H1 (cell line): ENCODE data around the gene BSN. TPM values are rescaled to one million over a fixed set of nuclear protein-coding genes. Genes with fewer than 3 reads are reported as not detected.
"Not testable (repeated sequence)": the region's sequence is repeated elsewhere in the genome, so short reads cannot be mapped to it uniquely, and the experiment has no call there.

Experiments
- CTCF ChIA-PET: fragments of 300-600 bp; sonication (Branson Sonifier 250); formaldehyde crosslinking; loops from one replicate; lab custom pipeline; 2021; ENCODE audit not compliant: partially characterized antibody; lab: Charles Lee
- POLR2A ChIA-PET: fragments of 300-600 bp; sonication (Branson Sonifier 250); formaldehyde crosslinking; loops from one replicate; lab custom pipeline; 2021; ENCODE audit warnings: inconsistent platforms; ENCODE audit not compliant: partially characterized antibody; lab: Charles Lee
- DNase-seq, 2 experiments: peaks; one replicate each; pipeline versions ENCODE4 v3.0.0 to v3.0.0-alpha.2; 2010 to 2022; ENCODE audit warnings: low spot score in 2 of 2, low read depth in 1 of 2, mixed read lengths in 1 of 2
- FAIRE-seq: peaks from 2 replicates; lab custom pipeline; 2011; peaks lifted over from hg19 to GRCh38; lab: Jason Lieb, UNC
- H2AFZ ChIP-seq: 2 replicates; pipeline ENCODE4 v1.8.1; 2012; ENCODE audit warnings: low read length, inconsistent platforms
- H2AK5ac ChIP-seq: 2 replicates; pipeline ENCODE4 v1.6.1; 2013; ENCODE audit warnings: low read depth, low read length
- H2BK120ac ChIP-seq: replicated peaks from 2 replicates; pipeline ENCODE3; 2013; ENCODE audit warnings: low read depth, low read length, inconsistent platforms
- H2BK12ac ChIP-seq: 2 replicates; pipeline ENCODE4 v1.6.1; 2013; ENCODE audit warnings: low read depth, low read length
- H2BK15ac ChIP-seq: 2 replicates; pipeline ENCODE4 v1.6.1; 2013; ENCODE audit warnings: low read length
- H2BK20ac ChIP-seq: 2 replicates; pipeline ENCODE4 v1.6.1; 2013; ENCODE audit warnings: low read length
- H2BK5ac ChIP-seq: 2 replicates; pipeline ENCODE4 v1.6.1; 2013; ENCODE audit warnings: low read depth, low read length
- H3K14ac ChIP-seq: 2 replicates; pipeline ENCODE4 v1.6.1; 2013; ENCODE audit warnings: inconsistent platforms; ENCODE audit not compliant: insufficient read length
- H3K18ac ChIP-seq: 2 replicates; pipeline ENCODE4 v1.6.1; 2013; ENCODE audit warnings: low read length; ENCODE audit errors: extremely low read depth
- H3K23ac ChIP-seq: 2 replicates; pipeline ENCODE4 v1.6.1; 2013; ENCODE audit warnings: inconsistent platforms; ENCODE audit not compliant: insufficient read length
- H3K23me2 ChIP-seq: 2 replicates; pipeline ENCODE4 v1.6.1; 2013; ENCODE audit warnings: low read depth, low read length
- H3K27ac ChIP-seq: 2 replicates; pipeline ENCODE4 v1.6.1; 2011; ENCODE audit warnings: low read depth, low read length, inconsistent platforms
- H3K27me3 ChIP-seq, 4 experiments: replicated peaks in 1 of 4; 1 replicate in 1 of 4; 2 replicates in 3 of 4; pipeline versions ENCODE4 v1.6.1 to v1.8.1; 2011 to 2013; ENCODE audit warnings: low read length in 3 of 4, mild to moderate bottlenecking in 3 of 4, inconsistent platforms in 2 of 4, mixed read lengths in 2 of 4, moderate library complexity in 1 of 4; ENCODE audit not compliant: control insufficient read depth in 3 of 4, insufficient read depth in 3 of 4; ENCODE audit errors: extremely low read depth in 1 of 4
- H3K36me3 ChIP-seq, 4 experiments: 2 replicates each; pipeline versions ENCODE4 v1.6.1 to v1.8.1; 2011 to 2013; ENCODE audit warnings: mild to moderate bottlenecking in 4 of 4, low read length in 3 of 4, moderate library complexity in 2 of 4, control low read depth in 1 of 4, inconsistent platforms in 1 of 4; ENCODE audit not compliant: insufficient read depth in 4 of 4, control insufficient read depth in 2 of 4
- H3K4ac ChIP-seq: replicated peaks from 2 replicates; pipeline ENCODE3; 2013; ENCODE audit warnings: low read length, low read depth, mixed read lengths, inconsistent platforms; ENCODE audit not compliant: insufficient read length
- H3K4me1 ChIP-seq, 4 experiments: replicated peaks in 1 of 4; 1 replicate in 1 of 4; 2 replicates in 3 of 4; pipeline versions ENCODE4 v1.6.1 to v1.8.1; 2011 to 2013; ENCODE audit warnings: low read length in 3 of 4, inconsistent platforms in 2 of 4, mixed read lengths in 1 of 4; ENCODE audit not compliant: insufficient read depth in 4 of 4, control insufficient read depth in 3 of 4
- H3K4me2 ChIP-seq, 2 experiments: 2 replicates each; pipeline versions ENCODE4 v1.6.1 to v1.8.1; 2011 to 2013; ENCODE audit warnings: low read depth in 2 of 2, low read length in 2 of 2, control low read depth in 1 of 2, inconsistent platforms in 1 of 2, mild to moderate bottlenecking in 1 of 2; ENCODE audit not compliant: insufficient read depth in 1 of 2
- H3K4me3 ChIP-seq, 4 experiments: fragments of 200-600, 300-600 bp in 1 of 4; sonication (generic), shearing (Covaris generic), sonication (Bioruptor Twin) in 1 of 4; 2 replicates each; pipeline versions ENCODE4 v1.5.1 to v1.8.1; 2011 to 2016; ENCODE audit warnings: low read length in 4 of 4, low read depth in 3 of 4, control low read depth in 2 of 4, inconsistent platforms in 2 of 4, mild to moderate bottlenecking in 2 of 4, mixed read lengths in 1 of 4, moderate library complexity in 1 of 4; ENCODE audit not compliant: insufficient read depth in 2 of 4; ENCODE audit errors: extremely low read depth in 1 of 4
- H3K56ac ChIP-seq: replicated peaks from 2 replicates; pipeline ENCODE3; 2013; ENCODE audit warnings: low read depth, mild to moderate bottlenecking, mixed read lengths, low read length, inconsistent platforms; ENCODE audit not compliant: insufficient read length
- H3K79me1 ChIP-seq: 2 replicates; pipeline ENCODE4 v1.6.1; 2013; ENCODE audit warnings: low read depth, low read length, control low read depth
- H3K79me2 ChIP-seq, 2 experiments: 2 replicates each; pipeline versions ENCODE4 v1.6.1 to v1.8.1; 2012 to 2013; ENCODE audit warnings: low read length in 2 of 2, mild to moderate bottlenecking in 2 of 2, inconsistent platforms in 1 of 2; ENCODE audit not compliant: insufficient read depth in 2 of 2, control insufficient read depth in 1 of 2
- H3K9ac ChIP-seq, 4 experiments: replicated peaks in 1 of 4; 1 replicate in 1 of 4; 2 replicates in 3 of 4; pipeline versions ENCODE4 v1.6.1 to v1.8.1; 2011 to 2013; ENCODE audit warnings: low read depth in 3 of 4, low read length in 3 of 4, control low read depth in 2 of 4, mild to moderate bottlenecking in 2 of 4, moderate library complexity in 2 of 4, inconsistent platforms in 1 of 4; ENCODE audit errors: extremely low read depth in 1 of 4
- H3K9me3 ChIP-seq, 2 experiments: 2 replicates each; pipeline versions ENCODE4 v1.6.1 to v1.8.1; 2012 to 2013; ENCODE audit warnings: mild to moderate bottlenecking in 2 of 2, moderate library complexity in 2 of 2, control low read depth in 1 of 2, inconsistent platforms in 1 of 2, low read depth in 1 of 2, low read length in 1 of 2, mixed read lengths in 1 of 2; ENCODE audit not compliant: insufficient read depth in 2 of 2
- H4K20me1 ChIP-seq, 2 experiments: replicated peaks in 1 of 2; 2 replicates each; pipeline versions ENCODE3 to v1.8.1; 2011 to 2013; ENCODE audit warnings: inconsistent platforms in 2 of 2, low read length in 2 of 2, mild to moderate bottlenecking in 1 of 2; ENCODE audit not compliant: insufficient read depth in 2 of 2, control insufficient read depth in 1 of 2
- H4K5ac ChIP-seq: 2 replicates; pipeline ENCODE4 v1.6.1; 2013; ENCODE audit warnings: low read length, low read depth, mixed read lengths, inconsistent platforms; ENCODE audit not compliant: insufficient read length
- H4K8ac ChIP-seq: 2 replicates; pipeline ENCODE4 v1.8.0; 2013; ENCODE audit warnings: mild to moderate bottlenecking, moderate library complexity, low read length, inconsistent platforms; ENCODE audit not compliant: insufficient read depth; ENCODE audit errors: extremely low read depth
- H4K91ac ChIP-seq: replicated peaks from 2 replicates; pipeline ENCODE3; 2013; ENCODE audit warnings: low read length, mixed read lengths, inconsistent platforms; ENCODE audit not compliant: insufficient read length
- WGBS, 2 experiments: shearing (Covaris generic) in 1 of 2; methylation state at CpG; one replicate each; pipeline versions ENCODE4 v1.1.6 to v1.1.7; 2013 to 2015; ENCODE audit warnings: low lambda C conversion rate in 2 of 2, mixed read lengths in 2 of 2, inconsistent platforms in 1 of 2, low coverage in 1 of 2, missing lambda C conversion rate in 1 of 2; ENCODE audit not compliant: insufficient replicate concordance in 2 of 2, insufficient coverage in 1 of 2, insufficient read length in 1 of 2; ENCODE audit errors: extremely low coverage in 1 of 2, missing lambda C conversion rate in 1 of 2; 5-methylcytosine and 5-hydroxymethylcytosine counted together
- polyA plus RNA-seq, 7 experiments: library from polyadenylated mRNA; depleted of rRNA in 3 of 7; stranded (reverse) in 5 of 7; unstranded in 2 of 7; fragments of >200 nt in 5 of 7; fragments of 200-250 nt in 2 of 7; gene quantifications; 1 replicate in 5 of 7; 2 replicates in 1 of 7; 4 replicates in 1 of 7; pipeline versions ENCODE4 v1.2.1 to v1.2.3, GENCODE V29; 2011 to 2013; ENCODE audit warnings: missing spikeins in 2 of 7, mixed read lengths in 2 of 7
- total RNA-seq: library from RNA; stranded (reverse); fragmentation: NEBNext Ultra II Directional; extraction: Animal tissue kit (Norgen Biotek cat#: 25700); gene quantifications from 2 replicates; pipeline ENCODE4 v1.2.1, GENCODE V29; 2021

The BSN gene
- total and polyA plus RNA-seq, 2 of the 8 experiments (the other 6 are each of a cell fraction or from before 2014, with no cell fraction given), result 0.60 to 3.0 TPM

DNA sequence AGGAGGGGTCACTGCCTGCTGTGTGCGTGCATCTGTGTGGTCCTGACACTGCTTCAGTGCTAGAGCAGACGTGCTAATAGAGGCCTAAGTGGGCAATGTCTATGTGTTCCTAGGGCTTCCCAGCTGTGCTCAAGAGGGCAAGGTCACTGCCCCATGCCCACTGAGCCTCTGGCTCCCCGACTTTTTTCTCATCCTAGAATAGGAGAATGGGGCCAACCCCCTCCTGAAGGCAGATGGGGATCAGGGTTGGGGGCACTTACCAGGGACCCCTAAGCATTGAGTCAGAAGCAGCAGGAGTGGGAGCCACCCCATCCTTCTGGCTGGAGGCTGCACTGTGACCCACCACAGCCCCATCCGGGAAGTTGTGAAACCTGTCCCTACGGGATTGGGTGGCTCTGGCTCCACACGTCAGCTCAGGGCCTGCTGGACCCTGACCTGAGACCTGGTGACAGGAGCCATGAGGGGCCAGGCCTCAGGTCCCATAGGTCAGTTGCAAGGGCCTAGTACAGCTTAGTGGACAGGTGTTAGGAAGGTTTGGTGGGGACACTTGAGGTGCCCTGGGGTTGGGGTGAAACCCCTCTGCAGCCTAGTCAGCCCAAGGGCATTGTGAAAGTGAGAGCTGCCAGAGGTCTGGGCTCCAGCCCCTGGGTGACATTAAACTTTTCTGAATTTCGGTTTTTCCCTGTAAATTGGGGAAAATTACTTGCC is 134.2 kb downstream of the BSN start:
- ChIA-PET CTCF (interaction anchor here (0.7 to 2.0 kb wide), 2 partner anchors 12 to 123 kb away, joined by 3 to 11 read pairs; no protein-coding TSS in a partner anchor), POLR2A (interaction anchor here (0.8 to 2.6 kb wide), 4 partner anchors 9 to 30 kb away, joined by 3 to 12 read pairs (median 5); partner anchors contain the start of gene AMIGO3)
- peak overlapping the region; percentile 16; the same call in 1 of the 2 replicates for H2BK15ac ChIP-seq
- H4K91ac ChIP-seq, H3K9ac ChIP-seq, H3K4ac ChIP-seq, H3K36me3 ChIP-seq, H3K79me2 ChIP-seq, FAIRE-seq, H3K79me1 ChIP-seq, H2AFZ ChIP-seq, H4K8ac ChIP-seq, H4K5ac ChIP-seq, H2BK12ac ChIP-seq, H3K14ac ChIP-seq, H2BK120ac ChIP-seq, H3K56ac ChIP-seq, H2BK20ac ChIP-seq, H2AK5ac ChIP-seq, DNase-seq, H3K27ac ChIP-seq, H2BK5ac ChIP-seq, H4K20me1 ChIP-seq, H3K27me3 ChIP-seq, H3K4me1 ChIP-seq, H3K9me3 ChIP-seq, H3K23ac ChIP-seq, H3K18ac ChIP-seq: not testable (repeated sequence)
- 68% methylated on average over 5 of the region's 7 CpGs; no CpG with 5 or more reads in 1 of the 2 experiments for WGBS, 2 experiments
- H3K4me3 ChIP-seq, result peak overlapping the region in 3 of 4 experiments; percentile 81 to 98 (median 90); a peak in 3 of 8 replicates
- peaks cover 14% of the 10 kb centered on the region for H3K23me2 ChIP-seq
- peak overlapping the region; percentile 44 to 66 for H3K4me2 ChIP-seq
